Activated T-cell treated with anti-CD3 and anti-CD28 coated beads for 4 hours (primary cell): ENCODE measurements around the gene SHISA9.

ENCODE experiments used
- DNase-seq: peaks from one replicate; pipeline ENCODE4 v3.0.0-alpha.2; 2020

Gene SHISA9

DNA sequence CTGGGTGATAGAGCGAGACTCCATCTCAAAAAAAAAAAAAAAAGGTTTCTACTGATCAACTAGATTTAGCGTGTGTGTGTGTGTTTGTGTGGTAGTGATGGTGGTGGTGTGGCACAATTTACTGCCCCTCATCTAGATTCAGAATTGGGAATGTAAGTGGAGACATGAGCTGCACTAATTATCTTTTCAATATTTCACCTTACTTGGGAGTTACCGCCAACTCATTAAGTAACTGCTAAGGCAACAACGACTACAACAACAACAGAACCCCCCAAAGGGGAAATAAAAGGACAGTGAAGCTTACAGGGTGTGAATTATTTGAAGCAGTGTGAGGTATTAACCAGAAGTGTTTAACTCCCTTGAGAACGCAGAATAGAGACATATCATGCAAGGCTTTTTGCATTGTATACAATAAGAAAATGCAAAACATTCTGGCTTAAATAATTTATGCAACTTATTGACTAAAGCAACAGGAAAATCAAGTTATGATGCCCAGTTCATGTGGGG is 180.5 kb downstream of the SHISA9 start:
- DNase-seq, result no peak

DNA sequence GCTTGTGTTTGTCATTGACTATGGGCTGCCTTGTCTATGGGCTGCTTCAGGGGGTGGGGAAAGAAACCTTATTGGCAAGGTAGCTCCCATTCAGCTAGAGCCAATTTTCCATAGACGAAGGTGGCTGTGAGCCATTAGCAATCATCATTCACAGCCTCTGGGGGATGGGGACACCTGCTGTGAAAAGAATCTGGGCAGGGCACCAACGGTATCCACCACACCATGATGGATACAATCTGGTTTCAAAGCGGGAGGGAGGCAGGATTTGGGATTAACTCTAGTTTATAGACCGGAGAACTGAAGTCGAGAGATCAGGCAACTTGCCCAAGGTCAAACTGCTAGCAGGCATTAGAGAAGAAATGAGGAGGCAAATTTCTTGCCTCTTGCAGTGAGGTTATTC is 182.3 kb downstream of the SHISA9 start:
- no peak for DNase-seq

DNA sequence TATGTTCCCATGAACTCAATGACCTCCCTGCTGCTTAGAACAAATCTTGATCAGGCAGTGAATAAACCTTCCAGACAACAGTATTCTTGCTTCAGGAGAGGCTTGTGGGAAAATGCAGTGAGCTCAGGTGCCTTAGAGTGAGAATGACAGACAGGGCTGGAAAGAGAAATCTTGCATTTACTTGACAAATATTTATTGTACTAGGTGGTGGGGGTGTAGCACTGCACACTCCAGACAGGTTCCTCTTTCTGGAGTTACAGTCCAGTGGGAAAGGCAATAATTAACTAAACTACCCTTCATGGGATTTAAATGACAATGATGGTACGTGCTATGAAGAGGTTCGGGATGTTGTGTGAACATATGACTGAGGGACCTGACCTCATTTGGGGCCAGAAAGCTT is 182.9 kb downstream of the SHISA9 start:
- DNase-seq, result no peak

DNA sequence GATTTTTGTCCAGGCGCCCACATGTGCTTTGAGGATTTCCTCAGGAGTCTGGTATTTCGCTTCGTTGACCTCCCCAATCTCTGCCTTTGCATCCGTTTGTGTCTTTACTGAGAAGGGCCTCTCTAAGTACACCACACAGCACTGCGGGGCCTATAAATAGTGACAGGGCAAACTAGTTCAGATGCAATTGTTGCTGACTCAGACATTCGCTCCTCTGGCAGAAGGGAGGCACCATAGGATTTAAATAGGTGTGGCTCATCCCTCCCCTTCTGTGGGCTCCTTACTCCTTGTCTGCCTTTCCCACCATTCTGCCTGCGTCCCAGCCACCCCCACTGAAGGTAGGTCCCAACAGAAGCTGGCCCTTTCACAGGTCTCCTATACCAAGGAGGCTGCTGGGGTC is 192.3 kb downstream of the SHISA9 start:
- DNase-seq, result no peak

DNA sequence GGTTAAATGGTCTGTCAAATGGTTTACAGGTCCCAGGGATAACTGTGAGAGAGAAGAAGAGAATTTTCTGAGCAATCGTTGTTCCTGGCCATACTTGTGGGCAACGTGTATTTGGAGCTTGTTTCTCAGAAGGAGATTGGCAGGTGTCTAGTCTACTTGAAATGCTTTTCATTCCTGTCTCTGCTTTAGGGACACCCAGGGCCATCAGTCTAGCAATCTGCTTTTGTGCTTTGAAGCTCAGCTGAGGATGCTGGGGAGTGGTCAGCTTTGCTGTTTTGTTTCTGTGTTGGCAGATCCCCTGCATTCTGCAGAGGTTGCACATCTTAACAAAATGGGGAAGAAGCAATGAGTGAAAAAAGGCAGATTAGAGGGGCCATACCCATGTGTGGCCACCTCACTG is 193.7 kb downstream of the SHISA9 start:
- no peak for DNase-seq

DNA sequence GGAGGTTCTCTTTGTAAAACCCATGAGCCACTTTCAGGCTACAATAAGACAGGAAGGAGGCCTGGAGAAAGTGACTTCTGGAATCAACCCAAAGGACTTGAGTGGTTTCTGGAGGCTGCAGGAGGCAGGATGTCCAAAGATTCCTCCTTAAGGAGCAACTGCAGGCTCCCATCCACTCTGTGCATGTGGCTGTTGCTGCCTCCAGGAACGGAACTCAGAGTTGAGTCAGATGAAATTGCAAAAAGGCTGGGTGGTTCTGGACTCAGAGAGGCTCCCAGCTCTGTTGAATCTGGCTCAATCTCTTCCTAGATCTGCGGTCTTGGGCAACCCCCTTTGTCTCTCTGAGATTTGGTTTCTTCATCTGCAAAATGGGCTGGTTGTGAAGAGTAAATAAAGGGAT is 197.1 kb downstream of the SHISA9 start:
- no peak for DNase-seq

DNA sequence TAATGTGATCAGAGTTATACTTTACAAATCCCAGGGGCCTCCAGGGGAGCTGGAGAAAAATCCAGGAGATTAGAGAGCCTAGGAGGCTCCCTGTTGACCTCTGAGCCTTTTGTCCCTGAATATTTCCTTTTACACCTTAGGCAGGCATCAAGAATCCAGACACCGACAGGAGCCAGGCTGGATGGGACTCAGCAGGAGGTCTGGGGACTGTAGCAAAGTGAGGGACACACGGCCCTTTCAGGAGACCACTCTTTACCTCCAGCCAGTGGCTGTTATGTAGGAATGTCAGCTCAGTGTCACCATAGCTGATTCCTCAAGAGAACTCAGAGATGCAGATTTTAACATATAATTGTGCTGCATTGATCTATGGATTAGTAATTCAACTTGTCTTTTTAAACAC is 198.4 kb downstream of the SHISA9 start:
- DNase-seq, result no peak

DNA sequence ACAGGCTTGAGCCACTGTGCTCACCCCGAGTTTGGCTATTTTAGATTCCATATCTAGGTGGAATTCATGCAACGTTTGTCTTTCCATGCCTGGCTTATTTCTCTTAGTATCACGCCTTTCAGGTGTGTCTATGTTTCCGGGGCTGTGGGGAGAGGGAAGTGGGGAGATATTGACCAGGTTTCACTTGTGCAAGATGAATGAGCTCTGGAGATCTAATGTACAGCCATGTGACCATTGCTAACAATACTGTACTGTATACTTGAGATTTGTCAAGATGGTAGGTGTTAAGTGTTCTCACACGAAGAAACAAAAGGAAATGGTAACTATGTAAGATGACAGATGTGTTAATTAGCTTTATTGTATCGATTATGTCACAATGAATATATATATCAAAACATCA is 199.6 kb downstream of the SHISA9 start:
- no peak for DNase-seq

DNA sequence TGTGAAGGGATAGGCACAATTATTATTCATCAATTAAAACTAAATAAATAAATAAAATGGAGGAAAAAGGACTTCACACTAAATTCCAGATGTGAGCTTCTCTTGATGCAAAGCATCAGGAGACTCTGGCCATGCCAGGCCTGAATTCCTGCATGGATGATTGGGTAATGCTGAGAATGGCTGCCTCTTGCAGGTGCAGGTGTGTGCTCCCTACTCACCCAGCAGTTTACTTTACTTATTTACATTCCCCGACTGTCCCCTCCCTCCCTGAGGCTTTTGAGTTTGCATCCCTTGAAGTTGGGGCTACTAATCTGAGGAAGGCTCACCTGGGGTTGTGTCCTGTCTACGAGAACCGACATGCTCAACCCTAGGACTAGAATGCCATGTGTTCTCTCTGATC is 200.4 kb downstream of the SHISA9 start:
- DNase-seq, result no peak

DNA sequence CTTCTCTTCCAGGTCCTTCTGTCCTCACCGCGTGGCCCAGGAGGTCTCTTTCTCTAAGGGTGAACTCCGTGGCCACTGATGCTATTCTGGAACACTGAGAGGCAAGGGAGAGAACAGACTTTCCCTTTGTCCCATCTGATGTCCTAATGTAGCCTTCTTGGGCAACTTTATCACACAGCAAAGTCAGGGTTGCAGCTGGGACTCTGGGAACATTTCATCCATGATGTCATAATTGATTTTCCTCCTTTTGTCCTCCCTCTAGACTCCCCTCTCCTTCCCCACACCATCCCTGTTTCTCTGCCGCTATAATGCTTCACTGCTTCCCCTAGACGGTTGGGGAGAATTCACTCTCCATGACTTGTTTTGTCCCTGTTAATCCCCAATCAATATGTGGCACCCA is 201.0 kb downstream of the SHISA9 start:
- DNase-seq, result no peak

DNA sequence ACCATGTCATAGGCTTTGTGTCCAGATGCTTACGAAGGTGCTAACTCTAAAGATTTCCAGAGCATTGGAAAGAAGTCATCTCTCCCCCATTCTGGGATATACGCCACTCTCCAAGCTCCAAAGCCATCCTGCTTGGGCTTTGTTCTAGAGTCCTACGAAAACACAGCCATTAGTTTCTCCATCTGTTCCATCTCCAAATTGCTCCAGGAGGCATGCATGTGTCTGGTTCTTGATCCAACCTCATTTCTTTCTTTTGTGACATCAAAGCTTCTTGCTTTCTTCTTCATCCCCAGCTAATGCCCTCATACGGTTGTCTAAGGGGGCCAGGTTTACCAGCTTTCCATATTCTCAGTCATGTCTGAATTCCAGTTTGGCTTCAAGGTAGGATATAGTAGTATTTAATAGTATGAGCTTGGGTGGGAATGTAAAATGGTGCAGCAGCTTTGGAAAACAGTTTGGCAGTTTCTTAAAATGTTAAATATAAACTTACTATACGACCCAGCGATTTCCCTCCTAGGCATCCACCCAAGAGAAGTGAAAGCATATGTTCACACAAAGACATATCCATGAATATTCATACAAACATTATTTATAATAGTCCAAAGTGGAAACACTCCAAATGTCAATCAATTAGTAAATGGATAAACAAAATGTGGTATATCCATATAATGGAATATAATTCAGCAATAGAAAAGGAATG is 202.6 kb downstream of the SHISA9 start:
- DNase-seq, result no peak

DNA sequence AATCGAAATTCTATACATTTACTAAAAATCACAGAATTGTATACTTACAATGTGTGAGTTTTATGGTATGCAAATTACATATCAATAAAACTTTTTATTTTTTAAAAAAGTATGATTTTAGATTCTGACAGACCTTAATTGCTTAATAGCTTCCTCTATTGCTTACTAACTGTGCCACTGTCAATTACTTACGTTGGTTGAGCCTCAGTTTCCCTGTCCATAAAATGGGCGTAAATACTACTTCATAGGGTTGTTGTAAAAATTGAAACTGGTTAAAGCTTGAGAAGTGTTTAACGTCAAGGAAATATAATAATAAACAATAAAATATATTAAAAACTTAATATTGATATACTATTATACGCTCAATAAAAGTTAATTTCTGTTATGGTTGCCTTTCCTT is 203.4 kb downstream of the SHISA9 start:
- no peak for DNase-seq

DNA sequence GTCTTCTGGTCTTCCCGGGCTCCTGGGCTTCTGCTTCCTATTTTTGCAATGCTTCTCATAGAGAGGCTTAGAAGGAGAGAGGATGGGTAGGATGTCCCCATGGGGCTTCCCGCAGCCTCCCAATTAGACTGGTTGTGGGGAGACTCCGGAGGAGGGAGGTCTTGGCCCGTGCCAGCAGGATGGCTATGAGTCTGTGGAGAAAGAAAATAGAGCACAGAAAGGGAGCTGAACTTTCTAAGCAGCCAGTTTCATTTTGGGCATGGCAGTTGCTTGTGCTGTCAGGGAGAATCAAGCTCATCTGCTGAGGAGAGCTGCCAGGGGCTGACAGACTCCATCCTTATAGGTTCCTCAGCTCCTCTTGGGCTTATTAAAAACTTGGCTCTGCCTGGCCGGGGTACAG is 204.0 kb downstream of the SHISA9 start:
- no peak for DNase-seq

DNA sequence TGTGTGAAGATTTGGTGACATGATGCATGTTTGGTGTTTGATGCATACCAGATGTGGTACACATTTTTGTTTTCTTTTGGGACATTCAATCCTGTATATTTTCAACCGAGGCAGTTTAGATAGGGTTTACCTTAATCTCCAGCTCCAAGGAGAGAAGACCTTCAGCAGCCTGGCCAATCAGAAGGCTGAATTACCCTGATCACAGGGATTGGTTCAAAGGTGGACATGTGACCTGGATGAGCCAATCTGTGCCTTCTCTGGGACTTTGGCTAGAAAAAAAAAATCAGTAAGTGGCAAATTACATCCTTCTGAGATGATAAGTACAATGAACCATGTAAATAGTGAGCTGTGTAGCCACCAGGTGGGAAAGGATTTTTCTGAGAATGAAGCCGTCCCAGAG is 205.1 kb downstream of the SHISA9 start:
- DNase-seq, result no peak

DNA sequence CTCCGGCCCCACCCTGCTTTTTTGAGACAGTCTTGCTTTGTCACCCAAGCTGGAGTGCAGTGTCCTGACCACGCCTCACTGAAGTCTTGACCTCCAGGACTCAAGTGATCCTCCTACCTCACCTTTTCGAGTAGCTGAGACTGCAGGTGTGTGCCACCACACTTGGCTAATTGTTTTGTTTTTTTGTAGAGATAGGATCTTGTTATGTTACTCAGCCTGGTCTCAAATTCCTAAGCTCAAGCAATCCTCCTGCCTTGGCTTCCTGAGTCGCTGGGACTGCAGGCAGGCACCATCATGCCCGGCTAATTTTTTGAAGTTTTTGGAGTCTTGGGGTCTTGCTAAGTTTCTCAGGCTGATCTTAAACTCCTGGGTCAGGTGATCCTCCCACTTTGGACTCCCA is 206.7 kb downstream of the SHISA9 start:
- DNase-seq, result no peak

DNA sequence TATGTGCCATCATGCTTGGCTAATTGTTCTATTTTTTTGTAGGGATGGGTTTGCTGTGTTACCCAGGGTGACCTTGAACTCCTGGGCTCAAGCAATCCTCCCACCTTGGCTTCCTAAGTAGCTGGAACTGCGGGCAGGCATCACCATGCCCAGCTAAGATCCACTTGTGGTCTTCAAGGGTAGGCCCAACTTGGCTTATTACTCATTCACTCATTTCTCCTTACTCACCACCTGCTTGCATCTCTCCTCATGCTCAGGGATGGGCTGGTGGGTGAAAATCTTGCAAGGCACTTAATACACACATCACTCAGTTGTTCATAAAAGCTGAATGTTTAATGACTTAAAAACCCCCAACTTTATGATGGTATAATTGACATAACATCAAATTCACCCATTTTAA is 207.8 kb downstream of the SHISA9 start:
- no peak for DNase-seq

DNA sequence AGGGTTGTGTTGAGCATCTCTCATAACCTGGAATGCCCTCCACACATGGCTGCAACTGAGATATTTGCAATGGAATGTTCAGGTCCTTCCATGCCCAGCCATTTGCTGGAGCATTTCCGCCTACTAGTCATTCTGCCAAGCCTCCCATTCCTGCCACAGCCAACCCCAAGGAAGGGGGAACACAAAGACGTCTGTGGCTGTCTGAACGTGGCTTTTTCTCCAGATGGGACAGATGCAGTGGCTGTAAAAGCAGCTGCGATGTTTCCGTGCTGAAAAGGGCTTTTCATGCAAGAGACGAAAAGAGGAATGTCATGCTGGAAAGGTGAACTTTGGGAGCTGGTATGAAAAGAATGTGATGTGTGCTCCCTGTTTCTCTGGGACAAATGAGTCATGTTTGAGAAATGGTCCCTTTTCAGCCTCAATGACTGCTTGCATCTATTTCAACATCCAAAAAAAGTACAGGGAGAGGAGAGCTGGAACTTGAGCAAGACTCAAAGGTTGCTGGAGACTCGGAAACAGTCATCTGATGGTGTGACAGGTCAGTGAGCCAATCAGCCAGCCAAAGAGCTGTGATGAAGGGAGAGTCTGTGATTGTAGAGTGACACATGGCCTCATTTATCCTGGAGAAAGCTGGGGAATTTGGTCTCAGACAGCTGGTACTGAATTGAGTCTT is 208.9 kb downstream of the SHISA9 start:
- no peak for DNase-seq

DNA sequence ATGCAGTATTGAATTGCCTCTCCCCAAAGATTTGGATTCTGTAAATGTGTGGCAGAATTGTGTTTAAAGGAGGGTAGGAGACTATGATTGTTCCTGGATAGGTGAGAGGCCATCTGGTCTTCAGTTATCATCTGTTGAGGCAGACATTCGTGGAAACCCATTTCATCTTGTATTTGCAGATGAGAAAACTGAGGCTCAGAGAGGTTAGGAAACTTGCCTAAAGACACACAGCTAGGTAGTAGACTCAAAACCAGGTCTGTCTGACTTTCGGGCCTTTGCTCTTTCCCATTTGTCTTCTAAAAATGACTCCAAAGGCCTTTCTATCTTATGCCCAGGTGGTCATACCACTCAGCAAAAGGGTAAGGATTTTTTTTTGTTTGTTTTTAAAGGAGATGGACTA is 210.3 kb downstream of the SHISA9 start:
- no peak for DNase-seq

DNA sequence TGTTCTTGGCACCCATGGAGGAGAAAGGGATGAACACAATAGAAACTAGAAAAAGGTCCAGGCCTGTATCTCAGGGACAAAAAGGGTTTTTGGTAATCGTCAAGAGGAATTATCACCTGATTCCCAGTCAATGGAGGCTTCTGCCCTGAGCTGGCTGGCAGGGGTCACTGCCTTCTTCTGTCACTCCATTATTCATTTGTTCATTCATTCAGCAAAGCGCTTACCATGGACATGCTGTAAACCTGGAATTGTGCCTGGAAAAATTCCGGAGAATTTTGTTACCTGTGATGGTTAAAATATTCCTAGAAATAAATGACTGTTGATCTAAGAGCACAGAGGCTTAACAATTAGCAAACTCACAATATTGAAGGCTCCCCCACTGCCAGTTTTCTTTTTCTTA is 212.3 kb downstream of the SHISA9 start:
- DNase-seq, result no peak

DNA sequence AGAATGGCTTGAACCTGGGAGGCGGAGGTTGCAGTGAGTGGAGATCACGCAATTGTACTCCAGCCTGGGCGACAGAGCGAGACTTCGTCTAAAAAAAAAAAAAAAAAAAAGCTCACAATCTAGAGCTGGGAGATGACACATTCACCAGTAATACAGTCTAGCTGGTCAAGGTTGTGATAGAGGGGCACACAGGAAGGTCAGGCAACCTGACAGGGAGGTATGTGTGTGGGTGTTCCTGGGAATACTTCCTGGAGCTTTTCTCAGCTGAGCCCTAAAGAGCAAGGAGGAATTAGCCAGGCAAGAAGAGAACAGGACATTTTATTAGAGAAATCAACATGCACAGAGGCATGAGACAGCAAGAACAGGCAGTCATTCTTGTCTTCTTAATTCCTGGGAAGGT is 216.7 kb downstream of the SHISA9 start:
- DNase-seq, result no peak

DNA sequence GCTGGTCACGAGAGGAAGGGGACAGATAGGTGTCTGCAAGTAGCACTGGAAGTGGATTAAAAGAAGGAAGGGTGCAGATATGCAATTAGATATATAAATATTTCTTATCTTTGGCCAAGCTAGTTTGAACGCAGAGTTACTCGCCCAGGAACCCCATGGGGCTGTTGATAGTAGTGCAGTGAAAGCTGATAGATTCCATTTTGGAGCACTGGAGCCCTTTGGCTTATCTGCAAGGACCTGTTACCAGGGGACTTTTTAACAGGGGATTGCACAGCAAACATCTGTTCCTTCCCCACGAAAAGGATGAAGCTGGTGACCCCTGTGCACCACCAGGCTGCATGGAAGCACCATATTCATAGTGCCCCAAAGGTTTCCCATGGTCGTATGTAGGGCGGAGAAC is 218.7 kb downstream of the SHISA9 start:
- DNase-seq, result no peak

DNA sequence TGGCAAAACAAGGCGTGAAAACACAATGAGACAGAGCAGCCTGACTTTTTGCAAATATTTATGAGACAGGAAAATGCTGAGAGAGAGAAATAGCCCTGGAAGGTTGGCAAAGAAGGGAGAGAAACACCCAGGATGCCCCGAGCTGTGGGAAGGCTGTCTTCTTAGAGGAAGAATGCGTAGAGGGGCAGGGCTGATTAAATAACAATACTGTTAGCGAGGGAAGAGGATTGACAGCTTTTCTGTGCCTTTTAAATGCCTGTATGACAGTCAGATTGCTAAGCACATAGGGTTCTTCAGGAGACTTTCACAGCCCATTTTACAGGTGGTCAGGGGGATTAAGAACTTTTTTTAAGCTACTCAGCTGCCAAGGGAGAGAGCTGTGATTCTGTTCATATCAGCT is 219.2 kb downstream of the SHISA9 start:
- DNase-seq, result no peak

DNA sequence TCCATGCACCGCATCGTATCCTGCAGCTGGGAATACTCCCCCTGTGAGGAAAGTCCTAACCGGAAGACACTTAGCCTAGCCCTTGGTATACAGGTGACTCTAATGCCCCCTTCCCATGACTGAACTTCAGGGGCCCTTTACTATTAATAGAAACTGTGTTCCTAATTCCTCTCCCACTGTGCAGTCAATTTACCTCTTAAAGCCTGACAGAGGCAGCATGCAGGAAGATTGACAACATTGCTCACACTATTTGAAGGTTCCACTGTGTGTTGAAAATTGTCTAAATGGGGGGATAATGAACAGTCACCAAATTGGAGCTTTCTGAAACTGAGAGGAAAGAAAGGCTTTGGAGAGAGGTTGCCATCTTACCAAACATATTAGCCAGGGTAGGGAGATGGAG is 222.6 kb downstream of the SHISA9 start:
- no peak for DNase-seq

DNA sequence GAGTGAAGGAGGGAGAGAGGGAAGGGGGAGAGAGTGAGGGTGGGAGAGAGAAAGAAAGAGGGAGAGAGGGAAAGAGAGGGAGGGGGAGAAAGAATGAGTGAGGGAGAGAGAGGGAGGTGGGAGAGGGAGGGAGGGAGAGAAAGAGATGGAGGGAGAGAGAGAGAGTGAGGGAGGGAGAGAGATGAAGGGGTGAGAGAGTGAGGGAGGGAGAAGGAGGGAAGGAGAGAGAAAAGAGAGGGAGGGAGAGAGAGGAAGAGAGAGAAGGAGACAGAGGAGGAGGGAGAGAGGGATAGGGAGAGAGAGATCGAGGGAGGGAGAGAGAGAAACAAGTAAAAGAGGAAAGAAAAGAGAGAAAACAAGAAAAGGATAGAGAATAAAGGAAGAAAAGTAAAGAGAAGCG is 225.7 kb downstream of the SHISA9 start:
- no peak for DNase-seq

DNA sequence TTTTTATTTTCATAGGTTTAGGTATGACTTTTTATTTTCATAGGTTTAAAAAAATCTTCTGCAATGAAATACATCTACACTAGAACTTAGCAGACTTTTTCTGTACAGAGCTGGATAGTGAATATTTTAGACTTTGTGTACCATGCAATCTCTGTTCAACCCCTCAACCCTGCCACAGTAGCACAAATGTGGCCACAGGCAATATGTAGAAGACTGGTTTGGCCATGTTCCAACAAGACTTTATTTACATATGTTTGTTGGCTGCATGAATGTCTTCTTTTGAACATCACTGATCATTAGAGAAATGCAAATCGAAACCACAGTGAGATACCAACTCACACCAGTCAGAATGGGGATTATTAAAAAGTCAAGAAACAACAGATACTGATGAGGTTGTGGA is 229.2 kb downstream of the SHISA9 start:
- DNase-seq, result no peak
